GM06990 (cell line): Measurements from ENCODE around the gene VPS13D.

ENCODE experiments used
- DNase-seq: peaks from one replicate; pipeline ENCODE4 v3.0.0-alpha.2; 2011; ENCODE audit not compliant: insufficient read length; ENCODE audit errors: extremely low read depth
- H3K27me3 ChIP-seq: replicated peaks from 2 replicates; pipeline ENCODE4 v1.6.0; 2011; ENCODE audit warnings: low read length; ENCODE audit not compliant: control insufficient read depth, insufficient read depth
- H3K36me3 ChIP-seq: 2 replicates; pipeline ENCODE4 v1.5.1; 2011; ENCODE audit warnings: low read length; ENCODE audit not compliant: control insufficient read depth, insufficient read depth
- H3K4me3 ChIP-seq: replicated peaks from 2 replicates; pipeline ENCODE4 v1.5.1; 2011; ENCODE audit warnings: low read depth, mild to moderate bottlenecking, control low read depth, low read length
- CTCF ChIP-seq: IDR thresholded peaks from 2 replicates; pipeline ENCODE4 v1.5.1; 2011; ENCODE audit warnings: low read length, control low read depth, mild to moderate bottlenecking, inconsistent platforms; ENCODE audit not compliant: insufficient read depth, poor library complexity, severe bottlenecking

The VPS13D gene

DNA sequence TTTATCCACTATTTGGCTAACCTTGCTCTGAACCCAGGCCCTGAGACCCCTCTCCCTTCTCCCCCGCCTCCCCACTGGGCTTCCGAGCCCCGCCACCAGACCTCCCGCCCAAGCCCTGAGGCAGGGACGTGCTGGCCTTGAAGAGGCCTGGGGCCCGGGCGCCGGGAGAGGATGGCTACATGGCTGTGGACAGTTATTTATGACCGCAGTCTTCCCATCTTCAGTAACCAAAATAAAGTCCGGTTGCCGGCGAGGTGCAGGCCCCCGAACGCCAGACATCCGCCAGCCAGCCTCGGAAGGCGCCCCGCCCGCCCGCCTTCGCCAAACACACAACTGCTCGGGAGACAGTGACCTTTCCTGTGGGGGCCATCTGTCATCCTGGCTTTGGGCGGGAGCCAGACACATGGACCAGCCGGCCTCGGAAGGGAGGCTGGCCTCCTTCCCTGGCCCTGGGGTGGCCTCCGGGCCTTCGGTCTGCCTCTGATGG is 319.2 kb downstream of the VPS13D start:
- H3K4me3 ChIP-seq: no peak overlapping the region
- TF ChIP-seq CTCF: no peak
- H3K27me3 ChIP-seq: no peaks in the 10 kb centered on the region; the same call in 1 of the 2 replicates
- H3K36me3 ChIP-seq: no peaks in the 10 kb centered on the region
- DNase-seq: no peak

- H3K27me3 ChIP-seq: no peaks in the 10 kb centered on the region; the same call in 1 of the 2 replicates
- no peaks in the 10 kb centered on the region for H3K36me3 ChIP-seq
- no peak for TF ChIP-seq CTCF
- DNase-seq: no peak
- H3K4me3 ChIP-seq: no peak overlapping the region
Measured at GRCh38 chr1:12549460-12550349, 319.9 kb downstream of the VPS13D start.

DNA sequence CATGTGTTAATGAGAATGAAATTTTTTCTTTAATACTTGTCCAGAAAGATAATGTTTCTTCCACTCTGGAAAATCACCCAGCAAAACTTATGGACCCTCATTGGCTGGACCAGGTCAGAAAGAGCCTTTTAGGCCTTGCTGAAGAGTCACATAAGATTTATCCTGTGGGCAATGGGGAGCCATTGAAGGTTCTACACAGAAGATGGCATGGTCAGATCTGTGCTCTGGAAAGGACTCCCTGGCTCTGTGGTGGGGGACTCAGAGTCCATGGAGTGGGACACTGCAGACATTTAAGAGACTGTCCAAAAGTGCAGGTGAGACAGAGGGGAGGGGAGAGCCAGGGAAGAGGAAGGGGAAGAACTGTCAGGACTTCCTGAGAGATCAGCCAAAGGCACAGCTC is 321.8 kb downstream of the VPS13D start:
- Histone ChIP-seq H3K4me3 (no peak overlapping the region), H3K27me3 (no peaks in the 10 kb centered on the region; the same call in 1 of the 2 replicates), H3K36me3 (no peaks in the 10 kb centered on the region)
- DNase-seq: no peak
- no peak for TF ChIP-seq CTCF

GRCh38 chr1:12552111-12552888 is 322.5 kb downstream of the VPS13D start:
- no peak for TF ChIP-seq CTCF
- H3K27me3 ChIP-seq: no peaks in the 10 kb centered on the region; the same call in 1 of the 2 replicates
- no peak for DNase-seq
- H3K36me3 ChIP-seq: no peaks in the 10 kb centered on the region
- no peak overlapping the region for H3K4me3 ChIP-seq

DNA sequence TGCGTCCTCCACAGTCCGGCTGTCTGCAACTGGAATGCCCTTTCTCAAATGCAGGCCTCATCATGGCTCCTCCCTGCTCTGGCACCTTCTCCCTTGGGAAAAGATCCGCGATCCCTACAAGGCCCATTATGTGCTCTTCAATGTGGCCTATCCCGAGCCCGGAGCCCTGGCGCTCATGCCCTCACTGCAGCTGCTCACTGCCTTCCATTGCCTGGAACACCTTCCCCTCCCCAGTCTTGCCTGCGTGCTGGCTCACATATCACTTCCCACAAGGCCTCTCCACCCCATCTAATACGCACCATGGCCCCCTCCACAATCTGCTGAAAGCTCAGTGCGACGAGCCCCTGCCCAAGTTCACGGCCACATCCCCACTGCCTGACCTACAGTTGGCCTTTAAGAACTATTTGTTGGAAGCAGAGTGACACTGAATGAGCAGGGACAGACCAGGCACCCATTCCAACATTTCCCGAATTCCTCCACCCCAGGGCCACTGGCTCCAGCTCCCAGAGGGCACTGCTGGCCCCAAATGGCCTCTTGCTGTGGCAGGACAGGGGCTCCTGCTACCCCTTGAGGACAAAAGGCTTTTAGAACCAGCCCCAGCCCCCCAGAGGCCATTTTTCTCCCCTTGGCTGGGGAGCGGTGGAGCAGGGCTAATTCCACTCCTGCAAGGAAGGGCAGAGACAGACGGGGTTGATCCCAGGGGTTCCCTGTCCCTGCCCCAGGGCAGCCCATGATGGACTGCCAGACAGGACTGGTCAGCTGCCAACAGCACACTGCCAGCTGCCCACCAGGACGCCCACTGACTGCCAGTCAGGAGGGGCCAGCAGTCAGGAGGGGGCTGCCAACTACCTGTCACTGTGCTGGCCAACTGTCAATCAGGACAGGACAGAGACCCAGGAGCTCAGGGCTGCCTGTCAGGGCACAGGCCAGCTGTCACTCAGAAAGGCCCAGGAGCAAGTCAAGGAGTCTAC is 323.4 kb downstream of the VPS13D start:
- TF ChIP-seq CTCF: no peak
- Histone ChIP-seq H3K27me3 (no peaks in the 10 kb centered on the region; the same call in 1 of the 2 replicates), H3K4me3 (no peak overlapping the region), H3K36me3 (no peaks in the 10 kb centered on the region)
- DNase-seq: no peak
